ENCODE results near the gene NCBP2L.

Gene NCBP2L

GRCh38 chrX:107840971-107841370 is 63.4 kb downstream of the NCBP2L start:
- no peak for TF ChIP-seq CTCF (IDR thresholded peaks at IDR 0.05; ENCODE audit: insufficient read depth, missing control alignments)
- no peak for DNase-seq (ENCODE audit: insufficient read length, low spot score)
- no peak for FAIRE-seq

GRCh38 chrX:107842715-107843400 is 65.3 kb downstream of the NCBP2L start:
- DNase-seq (ENCODE audit: insufficient read length, low spot score) (no peak), FAIRE-seq (no peak)
- TF ChIP-seq CTCF (IDR thresholded peaks at IDR 0.05; ENCODE audit: insufficient read depth, missing control alignments), result no peak

All from D721Med (cell line).